Endothelial cell of hepatic sinusoid (primary cell): ENCODE results near the gene FCRLB.
"Not testable (repeated sequence)": the region's sequence is repeated elsewhere in the genome, so short reads cannot be mapped to it uniquely, and the experiment has no call there.

Experiments used
- in situ Hi-C: cut with HindIII; loops from 2 replicates; pipeline ENCODE4 v1.10.0; 2017; ENCODE audit warnings: low sequenced_read_pairs

Gene FCRLB, protein sequence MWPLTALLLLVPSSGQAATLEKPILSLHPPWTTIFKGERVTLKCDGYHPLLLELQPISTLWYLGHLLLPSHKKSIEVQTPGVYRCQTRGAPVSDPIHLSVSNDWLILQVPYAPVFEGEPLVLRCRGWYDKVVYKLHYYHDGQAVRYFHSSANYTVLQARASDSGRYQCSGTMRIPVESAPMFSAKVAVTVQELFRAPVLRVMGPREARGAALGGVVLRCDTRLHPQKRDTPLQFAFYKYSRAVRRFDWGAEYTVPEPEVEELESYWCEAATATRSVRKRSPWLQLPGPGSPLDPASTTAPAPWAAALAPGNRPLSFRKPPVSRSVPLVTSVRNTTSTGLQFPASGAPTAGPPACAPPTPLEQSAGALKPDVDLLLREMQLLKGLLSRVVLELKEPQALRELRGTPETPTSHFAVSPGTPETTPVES

DNA sequence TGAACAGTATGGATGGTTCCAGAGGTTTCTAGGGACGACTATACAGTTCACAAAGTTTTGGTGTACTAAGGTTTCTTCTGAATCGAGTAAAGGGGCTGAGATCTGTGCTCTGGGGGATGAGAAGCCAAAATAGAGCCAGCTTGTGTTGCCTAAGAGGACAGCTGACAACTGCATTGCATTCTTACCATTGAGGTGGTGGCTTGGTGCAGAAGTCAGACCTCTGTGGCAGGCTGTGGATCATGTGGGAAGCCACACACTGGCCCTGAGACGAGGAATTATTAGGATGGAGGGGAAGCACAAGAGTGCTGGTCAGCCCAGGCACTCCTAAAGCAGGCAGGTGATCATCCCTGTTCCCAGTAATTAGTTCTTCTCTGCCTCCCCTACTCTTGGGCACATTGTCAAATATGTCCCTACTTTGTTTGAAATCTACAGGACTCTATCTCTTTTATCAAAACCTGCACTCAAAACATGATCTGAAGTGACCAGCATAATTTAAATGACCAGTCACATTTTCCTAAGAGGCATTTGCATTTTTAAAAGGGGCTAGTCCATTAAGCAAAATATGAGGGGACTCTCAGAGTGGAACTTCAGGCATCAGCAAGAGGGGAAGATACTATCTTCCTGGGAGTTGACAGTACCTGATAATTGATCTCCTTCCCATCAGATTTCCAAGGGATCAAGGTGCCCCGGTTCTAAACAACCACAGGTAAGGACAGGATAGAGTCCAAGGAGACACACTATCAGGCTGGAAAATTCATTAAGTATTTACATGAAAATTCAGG, at the start of gene FCRLB:
Gene FCRLB (plus strand): TSS at position 589 of the 782 bp plus-strand sequence. CDS start 1,129 bp downstream, outside the sequence.
- in situ Hi-C loops = no loop called here

DNA sequence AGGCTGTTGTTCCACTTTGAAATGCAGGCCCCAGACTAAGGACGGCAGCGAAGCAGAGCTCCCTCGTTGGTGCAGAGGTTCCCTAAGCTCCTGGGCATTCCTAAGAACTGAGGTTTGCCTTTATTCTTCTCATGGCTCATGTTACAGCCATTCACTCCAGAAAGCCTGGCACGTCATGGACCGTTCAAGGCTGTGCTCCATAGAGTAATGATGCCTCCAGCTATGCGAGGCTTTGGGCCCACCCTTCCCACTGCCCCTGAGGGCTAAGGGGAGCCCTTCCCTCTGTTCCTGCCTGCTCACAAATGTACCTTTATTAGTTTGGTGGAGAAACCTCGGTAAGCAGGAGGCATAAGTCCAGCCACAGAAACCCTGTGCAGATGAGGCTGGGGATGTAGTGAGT, 47.9 kb upstream of the FCRLB start:
- in situ Hi-C loops = not testable (repeated sequence)

DNA sequence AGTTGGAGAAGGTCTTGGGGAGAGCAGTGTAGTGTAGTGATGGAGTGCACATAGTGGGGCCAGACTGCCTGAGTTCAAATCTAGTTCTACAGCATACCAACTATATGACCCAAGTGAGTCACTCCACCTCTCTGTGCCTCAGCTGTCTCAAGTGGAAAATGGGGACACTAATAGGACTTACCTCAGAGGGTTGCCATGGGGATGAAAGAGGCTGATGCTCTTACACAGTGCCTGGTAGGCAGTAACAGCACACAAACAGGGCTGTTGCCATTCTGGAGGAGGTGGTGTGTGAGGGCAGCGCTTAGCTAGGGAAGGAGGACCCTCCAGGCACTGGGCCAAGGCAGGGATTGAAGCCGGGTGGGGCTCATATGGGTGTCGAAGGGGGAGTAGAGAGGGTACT, 46.9 kb upstream of the FCRLB start:
- in situ Hi-C loops = not testable (repeated sequence)

DNA sequence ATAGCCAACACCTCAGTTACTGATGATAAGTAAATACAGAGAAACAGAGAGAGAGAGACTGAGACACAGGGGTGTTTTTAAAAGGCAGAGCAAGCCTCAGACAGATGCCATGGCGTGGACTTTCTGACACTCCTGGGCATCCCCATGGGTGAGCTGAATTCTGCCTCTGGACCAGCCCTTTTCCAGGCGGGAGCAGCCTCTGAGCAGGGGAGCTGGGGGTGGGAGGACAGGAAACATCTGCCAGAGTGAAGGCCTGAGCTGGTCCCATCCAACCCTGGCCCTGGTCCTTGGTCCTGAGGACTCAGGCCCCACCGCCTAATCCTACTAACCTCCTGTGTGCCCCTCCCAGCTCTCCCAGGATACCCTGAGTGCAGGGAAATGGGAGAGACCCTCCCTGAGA, 46.4 kb upstream of the FCRLB start:
- in situ Hi-C loops = not testable (repeated sequence)

DNA sequence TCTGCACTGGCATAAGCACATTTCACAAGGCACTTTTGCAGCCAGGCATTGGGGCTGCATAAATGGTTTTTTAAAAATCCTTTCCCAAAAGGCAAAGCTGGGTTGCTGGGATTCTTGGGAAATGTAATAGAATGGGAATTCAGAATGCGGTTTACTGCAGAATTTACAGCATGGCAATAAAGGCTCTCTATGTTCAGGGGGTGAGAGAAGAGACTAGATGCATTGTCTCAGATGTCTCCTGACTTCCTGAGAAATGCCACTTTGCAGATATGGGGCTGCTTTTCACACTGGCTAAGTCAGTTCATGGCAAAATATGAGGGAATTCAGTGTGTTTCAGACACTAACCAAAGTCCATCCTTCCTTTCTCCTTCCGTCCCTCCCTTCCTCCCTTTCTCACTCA, 44.9 kb upstream of the FCRLB start:
- in situ Hi-C loops = no loop called here

DNA sequence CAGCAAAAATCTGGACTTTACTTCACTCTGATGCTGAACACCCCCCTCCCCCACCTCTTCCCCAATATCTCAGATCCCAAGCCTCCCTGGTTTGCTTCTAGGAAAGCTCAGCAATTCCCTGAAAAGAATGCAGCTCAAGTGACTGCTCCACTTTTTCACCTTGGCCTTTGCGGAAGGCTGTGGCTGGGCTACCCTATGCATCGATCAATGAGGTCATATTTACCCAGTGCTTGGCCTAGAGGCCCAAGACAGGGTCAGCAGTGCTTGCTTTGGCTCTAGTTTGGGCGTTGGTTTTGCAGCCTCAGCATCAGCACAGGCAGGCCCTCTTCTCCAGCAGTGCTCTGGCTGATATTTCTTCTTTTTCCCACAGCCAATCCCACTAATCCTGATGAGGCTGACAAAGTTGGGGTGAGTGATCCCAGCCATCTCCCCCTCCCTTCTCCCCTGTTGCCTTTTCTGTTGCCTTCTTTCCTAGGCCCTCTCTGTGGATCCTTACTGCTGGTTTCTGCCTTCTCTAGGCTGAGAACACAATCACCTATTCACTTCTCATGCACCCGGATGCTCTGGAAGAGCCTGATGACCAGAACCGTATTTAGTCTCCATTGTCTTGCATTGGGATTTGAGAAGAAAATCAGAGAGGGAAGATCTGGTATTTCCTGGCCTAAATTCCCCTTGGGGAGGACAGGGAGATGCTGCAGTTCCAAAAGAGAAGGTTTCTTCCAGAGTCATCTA, 44.2 kb upstream of the FCRLB start:
- in situ Hi-C loops = no loop called here

DNA sequence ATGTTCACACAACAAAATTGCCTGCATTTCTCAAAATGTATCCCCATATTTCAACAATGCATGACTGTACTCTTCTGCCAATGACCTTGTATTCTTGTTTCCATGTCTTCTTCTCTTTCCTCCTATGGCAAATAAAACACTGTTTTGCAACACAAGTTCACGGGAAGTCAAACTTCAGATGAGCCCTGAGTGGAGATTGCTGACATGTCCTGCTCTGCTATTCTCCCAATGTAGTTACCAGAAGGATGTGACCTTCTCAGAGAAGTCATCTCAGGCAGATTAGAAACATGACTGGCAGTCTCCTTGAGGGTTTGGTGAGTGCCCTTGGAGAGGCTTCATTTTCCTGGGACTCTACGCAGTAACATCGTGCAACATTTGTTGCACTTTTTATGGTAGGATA, 42.8 kb upstream of the FCRLB start:
- in situ Hi-C loops = no loop called here

DNA sequence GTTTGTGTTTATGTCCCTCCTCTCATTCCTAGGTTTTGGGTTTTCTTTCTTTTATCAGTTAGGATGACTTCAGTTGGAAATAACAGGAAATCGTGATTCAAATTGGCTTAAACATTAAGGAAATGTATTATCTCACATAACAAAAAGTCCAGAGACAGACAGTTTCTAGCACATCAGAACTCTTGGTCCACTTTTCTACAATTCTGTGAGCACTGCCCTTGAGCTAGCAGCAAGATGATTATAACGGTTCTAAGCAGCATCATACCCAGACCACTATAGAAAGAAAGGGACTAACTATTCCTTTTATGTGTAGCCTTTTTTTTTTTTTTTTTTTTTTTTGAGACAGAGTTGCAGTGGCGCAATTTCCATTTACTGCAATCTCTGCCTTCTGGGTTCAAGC, 39.5 kb upstream of the FCRLB start:
- in situ Hi-C loops = no loop called here

DNA sequence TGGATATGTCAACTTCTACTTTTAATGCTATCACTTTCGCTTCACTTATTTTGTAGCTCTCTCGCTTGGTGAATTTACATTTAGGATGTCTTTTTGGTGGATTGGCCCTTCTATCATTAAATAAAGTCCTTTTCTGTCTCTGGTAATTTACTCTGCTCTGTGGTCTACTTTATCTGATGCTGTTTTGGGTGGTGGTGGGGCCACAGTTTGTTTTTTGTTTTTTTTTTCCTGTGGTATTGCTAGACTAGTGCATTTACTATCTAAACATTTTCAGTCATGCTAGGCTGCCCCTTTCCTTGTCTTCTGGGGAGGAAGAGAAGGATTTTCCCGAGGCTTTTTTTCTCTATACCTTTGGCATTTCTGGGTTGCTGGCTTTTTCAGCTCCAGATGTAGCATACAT, 32.4 kb upstream of the FCRLB start:
- in situ Hi-C loops = no loop called here

DNA sequence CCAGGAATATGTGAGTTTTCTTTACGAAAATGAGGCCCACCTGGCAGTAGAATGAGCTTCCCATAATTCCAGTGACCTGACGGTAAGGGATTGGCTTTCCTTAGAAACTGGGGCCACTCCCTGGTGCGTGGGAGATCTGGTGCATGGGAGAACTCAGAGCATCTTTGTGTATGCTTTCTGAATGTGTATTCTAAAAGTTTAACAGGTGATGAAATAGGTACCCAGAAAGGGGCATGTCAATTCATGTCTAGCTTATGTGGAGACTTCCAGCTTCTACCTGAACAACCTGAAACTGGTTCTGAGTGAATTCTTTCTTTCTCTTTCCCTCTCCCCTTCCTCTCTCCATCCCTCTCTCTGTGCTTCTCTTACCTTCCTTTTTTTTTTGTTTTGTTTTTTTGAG, 29.5 kb upstream of the FCRLB start:
- in situ Hi-C loops = no loop called here

DNA sequence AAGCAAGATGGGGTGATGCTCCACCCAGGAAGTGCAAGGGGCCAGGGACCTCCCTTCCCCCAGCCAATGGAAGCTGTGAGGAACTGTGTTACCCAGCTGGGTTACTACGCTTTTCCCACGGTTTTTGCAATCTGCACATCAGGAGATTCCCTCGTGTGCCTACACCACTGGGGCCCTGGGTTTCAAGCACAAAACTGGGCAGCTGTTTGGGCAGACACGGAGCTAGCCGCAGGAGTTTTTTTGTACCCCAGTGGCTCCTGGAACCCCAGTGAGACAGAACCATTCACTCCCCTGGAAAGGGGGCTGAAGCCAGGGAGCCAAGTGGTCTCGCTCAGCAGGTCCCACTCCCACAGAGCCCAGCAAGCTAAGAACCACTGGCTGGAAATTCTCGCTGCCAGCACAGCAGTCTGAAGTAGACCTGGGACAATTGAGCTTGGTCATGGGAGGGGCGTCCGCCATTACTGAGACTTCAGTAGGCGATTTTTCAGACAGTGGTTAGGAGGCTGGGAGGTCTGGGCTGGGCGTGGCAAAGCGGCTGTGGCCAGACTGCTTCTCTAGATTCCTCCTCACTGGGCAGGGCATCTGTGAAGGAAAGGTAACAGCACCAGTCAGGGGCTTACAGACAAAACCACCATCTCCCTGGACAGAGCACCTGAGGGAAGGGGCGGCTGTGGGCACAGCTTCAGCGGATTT, 28.2 kb upstream of the FCRLB start:
- in situ Hi-C loops = not testable (repeated sequence)

DNA sequence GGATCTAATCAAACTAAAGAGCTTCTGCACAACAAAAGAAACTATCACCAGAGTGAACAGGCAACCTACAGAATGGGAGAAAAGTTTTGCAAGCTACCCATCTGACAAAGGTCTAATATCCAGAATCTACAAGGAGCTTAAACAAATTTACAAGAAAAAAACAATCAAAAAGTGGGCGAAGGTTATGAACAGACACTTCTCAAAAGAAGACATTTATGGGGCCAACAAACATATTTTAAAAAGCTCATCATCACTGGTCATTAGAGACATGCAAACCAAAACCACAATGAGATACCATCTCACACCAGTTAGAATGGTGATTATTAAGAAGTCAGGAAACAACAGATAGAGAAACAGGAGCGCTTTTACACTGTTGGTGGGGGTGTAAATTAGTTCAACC, 23.0 kb upstream of the FCRLB start:
- in situ Hi-C loops = not testable (repeated sequence)

DNA sequence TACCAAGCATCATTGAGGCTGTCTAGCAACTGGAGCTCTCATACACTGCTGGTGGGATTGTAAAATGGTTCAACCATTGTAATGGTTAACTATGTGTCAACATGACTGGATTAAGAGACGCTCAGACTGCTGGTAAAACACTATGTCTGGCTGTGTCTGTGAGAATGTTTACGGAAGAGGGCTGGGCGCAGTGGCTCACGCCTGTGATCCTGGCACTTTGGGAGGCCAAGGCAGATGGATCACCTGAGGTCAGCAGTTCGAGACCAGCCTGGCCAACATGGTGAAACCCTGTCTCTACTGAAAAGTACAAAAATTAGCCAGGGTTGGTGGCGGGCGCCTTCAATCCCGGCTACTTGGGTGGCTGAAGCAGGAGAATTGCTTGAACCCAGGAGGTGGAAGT, 19.1 kb upstream of the FCRLB start:
- in situ Hi-C loops = no loop called here

DNA sequence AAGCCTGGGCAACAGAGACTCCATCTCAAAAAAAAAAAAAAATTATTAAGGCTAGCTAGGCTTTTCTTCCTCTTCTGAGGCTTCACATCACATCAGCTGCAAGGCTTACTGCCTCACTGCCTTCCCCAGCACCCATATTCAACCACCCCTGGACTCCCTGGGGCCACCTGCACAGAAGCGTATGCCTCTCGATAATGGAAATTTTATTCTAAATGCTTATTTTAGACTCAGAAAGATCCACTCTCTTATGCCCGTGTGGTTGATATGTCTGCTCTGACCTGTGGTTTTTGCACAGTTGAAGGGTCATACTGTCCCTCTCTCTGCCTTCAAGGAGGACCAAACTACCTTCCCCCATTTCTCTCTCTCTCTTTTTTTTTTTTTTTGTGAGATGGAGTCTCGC, 15.8 kb upstream of the FCRLB start:
- in situ Hi-C loops = loop anchor here (5.0 kb wide), 1 partner anchor 42 kb away; the partner anchor contains the start of gene DUSP12

DNA sequence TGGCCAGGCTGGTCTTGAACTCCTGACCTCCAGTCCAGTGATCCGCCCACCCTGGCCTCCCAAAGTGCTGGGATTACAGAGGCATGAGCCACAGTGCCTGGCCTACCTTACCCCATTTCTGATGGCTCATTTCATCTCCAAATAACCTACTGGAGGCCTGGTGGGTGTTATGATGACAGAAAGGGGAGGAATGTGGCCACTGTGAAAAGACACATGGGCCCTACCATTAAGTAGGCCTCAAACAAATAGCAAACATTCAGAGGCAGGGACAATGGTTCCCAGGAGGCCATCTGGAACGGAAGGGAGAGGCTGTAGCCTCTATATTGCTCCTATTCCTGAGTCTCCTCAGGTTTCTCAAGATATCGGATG, 15.2 kb upstream of the FCRLB start:
- in situ Hi-C loops = loop anchor here (5.0 kb wide), 1 partner anchor 41 kb away; the partner anchor contains the start of gene DUSP12

DNA sequence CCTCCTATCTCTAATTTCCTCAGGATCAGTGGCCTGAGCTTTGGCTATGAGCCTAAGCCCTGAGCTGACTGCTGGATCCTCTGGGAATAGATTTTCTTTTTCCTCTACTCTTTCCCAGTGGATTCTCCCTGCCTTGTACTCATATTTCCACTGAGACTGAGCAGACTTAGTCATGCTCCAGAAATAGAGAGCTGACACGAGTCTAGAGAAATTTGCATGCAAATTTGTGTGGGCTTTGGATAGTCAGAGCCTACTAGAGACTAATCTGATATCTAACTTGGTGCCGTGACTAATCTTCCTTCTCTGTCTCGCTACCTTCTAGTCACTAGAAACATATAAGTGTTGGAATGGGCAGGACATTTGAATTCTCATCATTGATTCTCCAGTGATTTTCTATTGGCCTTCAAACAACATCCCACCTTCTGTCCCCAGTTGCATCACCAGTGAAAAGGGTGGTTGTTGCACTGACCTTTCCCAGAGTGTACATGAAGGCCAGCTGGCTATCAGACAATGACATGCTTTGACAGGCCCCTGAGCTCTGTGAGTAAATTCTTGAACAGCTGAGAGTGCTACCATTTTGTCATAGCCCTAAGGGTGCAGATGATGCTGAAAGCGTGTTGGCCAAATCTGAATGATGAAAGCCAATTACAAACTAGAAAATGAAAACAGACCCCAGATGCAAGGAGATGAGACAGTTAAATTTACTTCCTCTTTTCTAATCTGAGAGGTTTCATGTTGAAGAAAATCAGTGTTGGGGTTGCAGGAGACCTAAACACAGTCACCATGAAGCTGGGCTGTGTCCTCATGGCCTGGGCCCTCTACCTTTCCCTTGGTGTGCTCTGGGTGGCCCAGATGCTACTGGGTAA, 14.6 kb upstream of the FCRLB start, which contains the start of gene FCRLA:
Gene FCRLA (plus strand): TSS at position 748 of the 866 bp plus-strand sequence. CDS start 36 bp downstream, at position 784.
- in situ Hi-C loops = loop anchor here (5.0 kb wide), 1 partner anchor 41 kb away; the partner anchor contains the start of gene DUSP12

DNA sequence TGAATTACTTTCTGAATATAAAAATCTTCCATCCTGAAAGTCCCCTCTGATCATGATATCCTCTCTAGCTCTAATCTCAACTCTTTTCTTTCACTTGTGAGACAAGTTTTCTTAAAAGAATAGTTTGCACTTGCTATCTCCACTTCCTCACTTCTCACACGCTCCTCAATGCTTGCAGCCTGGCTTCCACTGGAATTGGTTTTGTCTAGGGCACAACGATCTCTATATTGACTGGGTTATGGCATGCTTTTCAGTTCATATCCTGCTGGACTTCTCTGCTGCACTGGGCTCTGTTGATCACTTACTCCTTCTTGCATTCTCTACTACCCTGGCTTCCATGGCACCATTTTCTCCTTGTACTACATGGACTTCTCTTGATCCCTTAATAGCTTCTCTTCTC, 13.8 kb upstream of the FCRLB start:
- in situ Hi-C loops = loop anchor here (5.0 kb wide), 1 partner anchor 40 kb away; the partner anchor contains the start of gene DUSP12

DNA sequence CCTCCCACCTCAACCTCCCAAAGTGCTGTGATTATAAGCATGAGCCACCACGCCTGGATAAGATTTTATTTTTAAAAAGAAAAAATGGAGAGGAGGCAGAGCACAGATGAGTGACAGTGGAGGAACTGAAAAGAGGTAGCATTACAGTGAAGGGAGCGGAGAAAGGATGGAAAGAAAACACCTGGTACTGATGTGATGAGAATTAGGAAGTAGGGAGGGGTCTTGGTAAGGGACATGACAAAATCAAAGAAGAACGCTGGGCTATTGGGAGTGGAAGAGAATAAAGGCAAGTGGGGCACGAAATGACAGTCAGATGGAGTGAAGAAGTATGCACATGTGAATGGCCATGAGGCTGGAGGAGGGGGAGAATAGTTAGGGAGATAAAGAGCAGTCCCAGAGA, 12.0 kb upstream of the FCRLB start:
- in situ Hi-C loops = loop anchor here (5.0 kb wide), 1 partner anchor 38 kb away; the partner anchor contains the start of gene DUSP12

DNA sequence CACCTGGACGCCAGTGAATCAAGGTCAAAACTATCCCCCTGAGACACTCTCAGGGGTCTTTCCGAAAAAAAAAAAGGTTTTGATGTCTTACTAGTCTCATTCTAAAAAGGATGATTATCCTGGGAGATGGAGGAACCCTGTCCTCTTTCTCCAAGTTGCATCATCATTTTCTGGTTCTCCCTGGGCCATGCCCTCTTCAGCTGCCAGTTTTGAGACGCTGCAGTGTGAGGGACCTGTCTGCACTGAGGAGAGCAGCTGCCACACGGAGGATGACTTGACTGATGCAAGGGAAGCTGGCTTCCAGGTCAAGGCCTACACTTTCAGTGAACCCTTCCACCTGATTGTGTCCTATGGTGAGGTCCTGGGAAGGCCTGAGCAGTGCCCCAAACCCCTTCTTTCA, 10.8 kb upstream of the FCRLB start:
- in situ Hi-C loops = no loop called here
